DMS79 (cell line): ENCODE results near the gene HSPA12B.

Source experiments
- DNase-seq: peaks from one replicate; lab custom pipeline; 2025; lab: John Stamatoyannopoulos, UW

HSPA12B gene

DNA sequence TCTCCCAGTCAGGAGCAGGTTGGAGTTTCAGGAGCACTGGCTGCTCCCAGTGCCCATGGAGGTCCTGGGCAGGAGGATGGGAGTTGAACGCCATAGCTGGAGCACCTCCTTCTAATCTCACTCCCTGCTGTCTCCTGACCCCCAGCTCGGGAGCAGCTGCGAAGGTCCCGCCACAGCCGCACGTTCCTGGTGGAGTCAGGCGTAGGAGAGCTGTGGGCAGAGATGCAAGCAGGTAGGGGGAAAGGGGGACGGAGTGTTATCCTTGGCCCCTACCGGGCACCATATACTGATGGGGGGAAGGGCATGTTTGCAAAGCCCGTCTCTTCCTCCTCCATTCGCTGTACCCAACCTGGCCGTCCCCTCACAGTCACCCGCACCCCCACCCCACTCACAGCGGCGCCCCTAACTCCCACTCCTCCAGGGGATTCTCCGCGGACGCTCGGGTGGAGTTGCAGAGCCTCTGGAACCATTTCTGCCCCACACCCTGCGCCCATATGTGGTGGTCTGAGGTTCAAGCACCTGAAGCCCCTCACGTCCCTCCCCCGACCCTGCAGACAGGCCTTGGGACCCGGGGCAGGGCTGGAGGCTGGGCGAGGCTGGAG is 16.7 kb downstream of the HSPA12B start:
- DNase-seq, result no peak

DNA sequence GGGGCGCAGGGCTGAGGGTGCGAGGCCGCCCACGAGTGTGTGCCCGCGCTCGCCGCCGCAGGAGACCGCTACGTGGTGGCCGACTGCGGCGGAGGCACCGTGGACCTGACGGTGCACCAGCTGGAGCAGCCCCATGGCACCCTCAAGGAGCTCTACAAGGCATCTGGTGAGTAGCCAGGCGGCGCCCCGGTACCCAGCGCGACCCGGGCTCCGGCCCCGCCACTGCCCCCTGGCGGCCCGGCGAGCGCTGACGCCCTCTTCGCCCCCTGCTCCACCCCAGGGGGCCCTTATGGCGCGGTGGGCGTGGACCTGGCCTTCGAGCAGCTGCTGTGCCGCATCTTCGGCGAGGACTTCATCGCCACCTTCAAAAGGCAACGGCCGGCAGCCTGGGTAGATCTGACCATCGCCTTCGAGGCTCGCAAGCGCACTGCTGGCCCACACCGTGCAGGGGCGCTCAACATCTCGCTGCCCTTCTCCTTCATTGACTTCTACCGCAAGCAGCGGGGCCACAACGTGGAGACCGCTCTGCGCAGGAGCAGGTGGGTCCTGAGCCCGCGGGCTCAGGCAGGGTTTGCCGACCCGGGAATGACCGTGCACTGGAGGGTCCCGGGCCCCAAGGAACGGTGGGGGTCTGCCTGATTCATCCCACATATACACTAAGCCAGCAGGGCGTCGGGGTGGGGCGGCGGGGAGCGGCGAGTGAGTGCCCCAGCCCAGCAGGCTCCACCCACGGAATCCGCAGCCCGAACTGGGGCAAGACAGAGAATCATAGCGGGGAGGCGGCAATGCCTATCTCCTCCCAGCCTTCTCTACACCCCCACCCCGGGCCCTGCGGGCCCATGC is 17.4 kb downstream of the HSPA12B start:
- DNase-seq, result peak; percentile 24

DNA sequence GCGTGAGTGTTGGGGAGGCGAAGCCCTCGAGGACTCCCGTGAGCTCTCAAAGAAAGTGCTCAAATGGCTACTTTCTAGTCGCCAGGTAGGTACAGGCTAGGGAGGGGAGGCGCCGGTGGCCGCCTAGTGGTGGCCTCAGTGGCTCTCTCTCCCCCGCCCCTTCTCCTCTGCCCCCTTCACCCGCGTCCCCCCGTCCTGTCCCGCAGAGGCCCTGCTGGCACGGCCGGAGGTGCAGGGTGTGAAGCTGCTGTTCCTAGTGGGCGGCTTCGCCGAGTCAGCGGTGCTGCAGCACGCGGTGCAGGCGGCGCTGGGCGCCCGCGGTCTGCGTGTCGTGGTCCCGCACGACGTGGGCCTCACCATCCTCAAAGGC is 18.8 kb downstream of the HSPA12B start:
- no peak for DNase-seq

DNA sequence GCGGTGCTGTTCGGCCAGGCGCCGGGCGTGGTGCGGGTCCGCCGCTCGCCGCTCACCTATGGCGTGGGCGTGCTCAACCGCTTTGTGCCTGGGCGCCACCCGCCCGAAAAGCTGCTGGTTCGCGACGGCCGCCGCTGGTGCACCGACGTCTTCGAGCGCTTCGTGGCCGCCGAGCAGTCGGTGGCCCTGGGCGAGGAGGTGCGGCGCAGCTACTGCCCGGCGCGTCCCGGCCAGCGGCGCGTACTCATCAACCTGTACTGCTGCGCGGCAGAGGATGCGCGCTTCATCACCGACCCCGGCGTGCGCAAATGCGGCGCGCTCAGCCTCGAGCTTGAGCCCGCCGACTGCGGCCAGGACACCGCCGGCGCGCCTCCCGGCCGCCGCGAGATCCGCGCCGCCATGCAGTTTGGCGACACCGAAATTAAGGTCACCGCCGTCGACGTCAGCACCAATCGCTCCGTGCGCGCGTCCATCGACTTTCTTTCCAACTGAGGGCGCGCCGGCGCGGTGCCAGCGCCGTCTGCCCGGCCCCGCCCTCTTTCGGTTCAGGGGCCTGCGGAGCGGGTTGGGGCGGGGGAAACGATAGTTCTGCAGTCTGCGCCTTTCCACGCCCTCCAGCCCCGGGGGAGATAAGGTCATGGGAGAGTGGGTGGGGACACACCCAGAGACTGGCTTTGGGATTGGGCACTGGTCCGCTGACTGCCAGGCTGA is 19.3 kb downstream of the HSPA12B start:
- peak; percentile 92 for DNase-seq

DNA sequence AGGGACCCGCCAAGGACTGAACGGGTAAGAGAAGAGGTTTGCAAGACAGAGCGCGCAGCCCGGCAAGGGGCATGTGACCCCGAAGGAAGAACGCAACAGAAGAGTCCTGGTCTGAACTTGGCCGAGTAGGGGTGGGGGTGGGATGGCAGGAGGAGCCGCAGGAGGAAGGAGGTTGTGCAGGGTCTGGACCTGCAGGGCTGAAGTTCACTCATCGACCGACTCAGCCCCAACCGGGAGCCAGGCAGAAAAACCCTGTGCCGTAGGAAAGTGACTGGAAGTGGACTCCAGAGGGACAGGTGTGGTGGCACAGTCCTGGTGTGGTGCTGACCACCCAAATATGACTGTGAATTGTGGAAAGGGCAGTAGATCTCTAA is 19.9 kb downstream of the HSPA12B start:
- no peak for DNase-seq

DNA sequence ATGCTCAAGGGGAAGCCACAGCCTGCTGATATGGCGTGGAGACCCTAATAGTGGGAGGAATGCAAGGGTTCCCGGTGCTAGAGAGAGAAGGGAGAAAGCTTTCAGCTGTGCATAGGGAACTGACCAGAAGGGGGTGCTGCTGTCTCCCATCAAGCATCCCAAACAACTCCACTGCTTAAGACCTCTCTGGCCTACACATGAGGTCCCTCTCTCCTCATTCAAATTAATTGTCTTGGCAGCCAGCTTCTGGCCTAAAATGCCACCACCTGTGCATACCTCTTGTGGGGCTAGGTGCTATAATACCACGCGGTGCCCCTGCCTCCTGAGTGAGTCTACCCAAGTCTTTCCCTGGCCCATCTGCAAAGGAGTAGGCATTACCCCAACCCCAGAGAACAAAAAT is 20.6 kb downstream of the HSPA12B start:
- peak; percentile 41 for DNase-seq

DNA sequence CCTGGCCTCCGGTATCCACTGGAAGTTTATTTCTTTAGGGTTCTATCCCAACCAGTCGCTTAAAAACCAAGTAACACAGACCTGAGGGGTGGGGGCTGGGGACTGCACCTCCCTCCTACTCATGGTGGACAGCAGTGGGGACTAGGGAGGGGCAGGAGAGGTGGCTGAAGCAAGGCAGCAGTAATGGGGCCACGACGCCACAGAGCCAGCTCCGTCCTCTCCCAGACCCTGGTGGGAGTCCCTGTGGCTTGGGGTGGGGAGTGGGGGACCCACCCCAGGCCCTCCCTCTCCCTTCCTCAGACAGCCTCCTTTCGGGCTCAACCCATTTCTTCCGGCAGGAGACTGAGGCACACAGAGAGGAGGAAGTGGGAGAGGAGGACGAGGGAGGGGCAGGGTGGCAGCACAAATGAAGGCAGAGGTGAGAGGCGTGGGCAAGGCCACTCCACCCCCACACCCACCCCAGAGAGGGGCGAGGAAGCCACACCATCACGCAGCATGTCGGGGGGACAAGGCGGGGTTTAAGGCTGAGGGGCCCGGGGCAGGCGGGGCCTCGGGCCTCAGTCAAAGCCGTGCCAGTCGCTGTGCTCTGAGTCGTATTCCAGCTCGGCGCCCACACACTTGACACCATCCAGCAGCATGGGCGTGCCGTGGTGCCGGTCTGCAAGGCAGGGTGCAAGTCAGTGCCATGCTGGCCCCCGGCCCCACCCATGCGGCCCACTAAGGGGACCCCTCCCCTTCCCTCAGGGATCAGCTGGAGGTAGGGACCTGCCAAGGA is 21.2 kb downstream of the HSPA12B start:
- no peak for DNase-seq

DNA sequence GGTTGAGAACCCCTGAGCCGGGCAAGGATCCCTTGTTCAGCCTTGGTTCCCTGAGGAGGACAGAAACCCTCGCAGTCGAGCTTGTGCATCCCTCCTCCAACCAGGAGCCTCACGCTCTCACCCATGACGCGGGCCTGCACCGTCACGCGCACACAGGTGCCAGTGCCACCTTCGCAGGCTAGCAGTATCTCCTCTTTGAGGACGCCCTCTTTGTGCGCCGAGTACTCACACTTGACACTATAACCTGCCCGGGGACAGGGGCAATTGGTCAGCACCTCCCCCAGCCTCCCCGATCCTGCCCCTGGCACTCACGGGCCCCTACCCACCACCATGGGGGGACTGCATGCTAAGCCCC is 21.8 kb downstream of the HSPA12B start:
- DNase-seq, result no peak

DNA sequence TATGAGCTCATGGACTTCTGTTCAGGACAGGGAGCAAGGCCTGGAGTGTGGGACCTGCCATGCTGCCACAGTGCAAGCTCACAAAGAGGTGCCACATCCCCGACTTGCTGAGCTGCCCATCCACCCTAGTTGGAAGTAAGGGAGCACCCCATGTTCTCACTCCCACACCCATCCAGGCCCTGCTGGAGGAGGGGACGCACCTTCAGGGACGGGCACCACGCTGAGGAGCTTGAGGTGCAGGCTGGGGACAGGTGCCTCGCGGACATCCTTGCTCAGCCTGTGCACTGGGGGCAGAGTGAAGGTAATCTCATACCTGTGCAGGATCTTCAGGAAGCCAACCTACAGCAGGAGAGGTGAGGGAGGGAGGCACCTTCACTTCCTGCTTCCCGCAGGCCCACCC is 22.8 kb downstream of the HSPA12B start:
- DNase-seq, result no peak

DNA sequence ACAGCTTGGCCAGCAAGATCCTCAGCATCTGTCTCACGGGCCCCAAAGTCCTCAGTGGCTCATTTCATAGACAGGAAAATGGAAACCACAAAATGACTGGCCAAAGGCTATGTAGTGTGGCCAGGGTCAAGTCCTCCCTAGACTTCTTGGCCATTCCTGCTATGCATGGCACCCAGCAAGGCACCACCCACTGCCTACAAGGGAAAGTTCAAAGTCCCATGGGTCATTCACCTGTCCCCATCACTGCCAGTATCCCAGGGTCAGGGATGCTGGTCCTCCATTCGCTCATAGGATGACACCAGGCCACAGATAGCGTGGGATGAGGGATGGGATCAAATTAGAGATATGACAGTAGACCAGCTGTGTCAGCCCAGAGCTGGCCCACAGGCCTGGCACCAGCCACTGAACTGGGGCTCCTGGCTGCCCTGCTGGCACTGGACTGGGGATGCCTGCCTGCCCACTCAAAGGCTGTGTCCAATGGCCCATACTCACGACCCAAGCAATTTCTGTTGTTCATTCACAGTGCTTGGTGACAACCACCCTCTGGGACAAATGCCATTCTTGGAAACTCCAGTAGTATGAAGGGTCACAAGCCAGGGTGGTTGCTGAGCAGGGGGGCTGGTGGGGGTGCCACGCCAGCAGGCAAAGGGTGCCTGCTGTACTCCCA is 23.5 kb downstream of the HSPA12B start:
- DNase-seq, result no peak

DNA sequence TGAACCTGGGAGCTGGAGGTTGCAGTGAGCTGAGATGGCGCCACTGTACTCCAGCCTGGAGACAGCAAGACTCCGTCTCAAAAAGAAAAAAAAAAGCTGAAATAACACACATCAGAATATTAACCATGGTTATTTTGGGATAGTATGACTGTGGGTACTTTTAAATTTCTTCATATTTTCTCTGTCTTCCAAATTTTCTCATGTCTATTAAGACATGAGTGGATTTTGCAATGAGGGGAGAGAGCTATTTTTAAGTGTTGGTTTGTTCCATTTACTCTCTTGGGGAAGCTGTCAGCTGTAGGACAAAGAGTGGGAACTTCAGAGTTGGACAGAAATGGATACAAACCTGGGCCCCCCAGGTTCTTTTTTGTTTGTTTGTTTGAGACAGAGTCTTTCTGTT is 24.8 kb downstream of the HSPA12B start:
- DNase-seq, result no peak

DNA sequence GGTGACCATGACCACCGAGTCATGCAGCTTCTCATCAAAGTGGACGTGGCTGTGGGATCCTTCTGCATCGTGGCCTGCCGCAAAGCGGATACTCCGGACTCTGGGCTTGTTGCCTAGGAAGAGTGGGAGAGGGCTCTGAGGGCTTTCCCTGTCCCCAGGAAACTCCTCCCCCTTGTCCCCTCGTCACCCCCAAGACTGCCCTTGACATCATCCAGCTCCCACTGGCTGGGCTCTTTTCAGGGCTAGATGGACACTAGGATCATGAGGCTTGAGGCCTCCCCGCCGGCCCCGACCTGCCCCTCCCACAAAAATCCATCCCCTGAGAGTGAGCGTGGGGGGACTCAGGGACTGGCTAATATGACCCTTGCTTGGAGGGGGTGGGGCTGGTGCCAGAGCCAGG is 26.1 kb downstream of the HSPA12B start:
- no peak for DNase-seq

DNA sequence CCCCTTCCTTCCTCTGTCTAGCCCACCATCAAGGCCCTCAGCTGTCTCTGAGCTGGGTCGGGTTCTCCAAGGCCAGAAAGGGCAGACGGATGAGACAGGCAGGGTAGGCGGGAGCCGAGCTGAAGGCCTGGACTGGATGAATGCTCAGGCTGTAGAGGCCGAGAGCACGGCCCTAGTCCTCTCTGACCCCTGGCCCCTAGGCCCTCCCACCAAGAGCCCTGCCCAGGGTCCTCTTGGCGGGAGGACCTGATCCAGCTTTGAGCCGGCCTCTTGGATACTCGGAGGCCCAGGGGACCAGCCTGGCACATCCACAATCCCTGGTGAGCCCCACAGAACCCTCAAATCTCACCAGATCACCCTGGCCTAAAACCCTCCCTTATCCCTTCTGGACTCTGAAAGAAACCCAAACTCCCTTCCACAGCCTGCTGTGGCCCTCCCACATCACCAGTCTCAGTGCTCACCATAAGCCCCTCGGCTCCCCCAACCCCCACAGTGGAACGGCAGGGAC is 26.9 kb downstream of the HSPA12B start:
- DNase-seq, result no peak

DNA sequence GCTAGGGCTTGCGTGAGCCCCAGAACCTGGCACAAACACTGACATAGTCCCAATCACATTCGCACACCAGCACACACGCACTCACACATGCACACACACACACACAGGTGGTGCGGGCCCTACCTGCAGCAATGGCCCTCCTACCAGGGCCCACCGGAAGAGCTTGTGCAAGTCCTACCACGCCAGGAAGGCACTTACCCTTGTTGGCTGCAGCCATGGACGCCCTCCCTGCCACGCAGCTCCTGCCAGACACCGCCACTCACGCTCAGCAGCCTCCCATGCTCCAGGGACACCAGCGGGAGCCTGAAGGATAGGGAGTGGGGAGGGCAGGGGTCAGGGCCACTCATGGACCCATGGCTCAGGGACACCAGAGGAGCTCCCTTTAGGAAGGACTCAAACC is 27.4 kb downstream of the HSPA12B start:
- DNase-seq, result no peak

DNA sequence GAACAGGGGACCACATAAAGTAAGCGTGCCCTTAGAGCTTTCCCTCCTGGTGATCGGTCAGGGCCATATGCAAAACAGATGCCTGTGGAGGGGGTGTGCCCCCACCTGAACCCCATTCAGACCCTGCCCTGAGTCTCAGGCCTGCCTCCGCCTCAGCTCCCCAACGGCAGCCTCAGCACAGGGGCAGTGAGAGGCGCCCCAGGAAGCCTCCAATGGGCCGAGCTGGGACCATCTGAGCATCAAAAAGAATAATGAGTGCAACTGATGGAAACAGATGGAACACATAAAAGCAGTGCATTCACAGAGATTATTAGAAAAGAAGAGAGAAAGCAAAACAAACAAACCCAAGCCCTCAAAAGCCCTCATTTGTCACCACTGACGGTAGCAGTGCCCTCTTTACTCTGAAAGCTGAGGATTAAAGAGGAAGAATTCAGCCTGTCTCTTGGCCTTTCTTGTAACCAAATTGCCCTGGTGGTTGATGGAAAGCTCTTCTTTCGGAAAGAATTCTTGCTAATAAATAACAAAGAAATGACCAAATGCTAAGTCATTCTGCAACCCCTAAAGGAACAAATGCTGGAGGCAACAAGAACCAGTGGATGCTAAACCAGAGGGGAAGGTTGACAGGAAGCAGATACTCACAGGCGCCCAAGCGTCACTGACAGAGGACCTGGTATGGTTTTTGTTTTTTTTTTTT is 28.3 kb downstream of the HSPA12B start:
- DNase-seq, result no peak

DNA sequence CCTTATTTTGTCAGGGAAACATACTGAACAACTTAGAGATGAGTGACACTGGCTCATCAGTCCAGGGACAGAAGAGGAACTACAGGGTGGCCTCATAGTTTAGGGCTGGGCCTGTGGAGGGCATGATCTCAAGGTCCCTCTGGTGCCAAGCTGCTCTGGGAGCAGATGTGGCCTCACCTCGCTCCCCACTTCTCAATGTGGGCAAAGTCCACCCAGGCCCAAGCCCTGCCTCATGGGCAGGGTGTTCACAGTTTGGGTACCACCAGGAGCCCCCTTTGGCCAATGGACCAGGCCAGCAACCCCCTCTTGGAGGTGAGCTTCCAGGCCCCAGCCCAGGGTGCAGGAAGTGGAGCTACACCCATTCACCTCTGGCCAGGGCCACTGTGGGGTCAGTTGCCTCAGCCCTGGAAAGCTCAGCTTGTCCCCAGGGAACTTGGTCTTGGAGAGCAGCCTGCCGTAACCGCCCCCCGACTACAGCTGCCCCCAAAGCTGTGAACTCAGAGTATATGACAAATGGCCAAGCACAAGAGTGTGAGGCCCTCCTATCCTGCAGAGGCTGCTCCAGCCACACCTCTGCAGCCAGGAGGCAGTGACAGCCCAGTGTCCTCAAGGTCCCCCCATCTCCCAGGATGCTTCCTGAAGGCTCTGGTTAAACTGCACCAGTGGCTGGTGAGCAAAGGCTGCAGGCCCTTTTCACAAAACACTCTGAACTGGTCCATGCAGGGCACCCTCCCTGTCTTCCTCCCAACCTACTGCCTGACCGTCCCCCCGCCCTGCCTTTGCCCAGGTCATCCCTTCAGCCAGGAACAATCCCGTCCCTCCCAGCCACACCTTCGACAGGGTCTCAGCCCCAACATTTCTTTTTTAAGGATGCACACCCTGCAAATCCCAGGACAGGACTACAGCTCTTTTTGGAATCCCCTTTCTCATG is 31.5 kb downstream of the HSPA12B start:
- no peak for DNase-seq

DNA sequence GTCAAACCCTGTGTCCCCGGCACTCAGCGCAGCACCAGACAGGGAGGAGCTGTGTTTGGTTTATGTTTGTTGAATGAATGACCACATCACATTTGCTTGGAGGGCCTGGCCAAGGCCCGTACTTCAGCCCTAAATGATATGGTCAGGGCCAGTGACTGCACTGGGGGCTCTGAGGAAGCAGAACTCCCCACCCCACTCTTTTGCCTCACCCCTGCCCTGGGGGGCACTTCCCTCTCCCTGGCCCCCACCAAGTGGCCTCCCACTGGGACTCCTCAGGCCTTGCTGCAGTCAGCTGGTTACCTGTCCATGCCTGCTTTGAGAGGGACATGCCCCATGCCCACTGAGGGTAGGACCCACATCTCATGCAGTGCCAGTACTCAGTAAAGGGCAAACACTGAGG is 32.2 kb downstream of the HSPA12B start:
- no peak for DNase-seq

DNA sequence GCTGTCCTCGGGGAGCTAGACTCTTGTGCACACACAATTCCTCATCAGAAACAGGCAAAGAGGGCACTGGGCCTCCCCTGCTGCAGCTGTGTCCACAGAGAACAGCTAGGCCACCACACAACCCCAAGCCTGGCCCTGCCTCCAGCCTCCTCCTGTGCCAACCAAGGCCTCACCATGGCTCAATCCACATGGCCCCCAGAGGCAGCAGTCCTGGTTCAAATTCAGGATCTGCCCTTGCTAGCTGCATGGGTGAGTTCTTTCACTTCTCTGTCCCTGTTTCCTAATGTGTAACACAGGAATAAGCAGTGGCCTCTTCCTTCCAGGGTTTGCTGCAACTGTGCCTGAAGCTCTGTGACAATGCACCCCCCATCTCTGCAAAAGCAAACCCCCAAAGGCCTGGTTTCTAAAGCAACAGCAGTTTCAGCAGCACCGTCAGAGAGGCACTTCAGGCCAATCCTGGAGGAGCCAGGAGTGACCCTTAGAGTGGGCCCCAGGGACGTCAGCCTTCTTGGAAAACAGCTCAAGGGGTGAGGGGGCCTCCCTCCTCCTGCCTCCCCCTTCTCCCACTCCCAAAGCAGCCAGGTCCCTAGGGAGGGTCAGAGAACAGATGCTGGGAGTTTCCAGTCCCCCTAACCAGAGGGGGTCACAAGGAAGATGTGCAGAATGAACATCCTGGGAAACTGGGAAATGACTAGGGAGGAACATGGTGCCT is 32.8 kb downstream of the HSPA12B start:
- DNase-seq, result no peak

DNA sequence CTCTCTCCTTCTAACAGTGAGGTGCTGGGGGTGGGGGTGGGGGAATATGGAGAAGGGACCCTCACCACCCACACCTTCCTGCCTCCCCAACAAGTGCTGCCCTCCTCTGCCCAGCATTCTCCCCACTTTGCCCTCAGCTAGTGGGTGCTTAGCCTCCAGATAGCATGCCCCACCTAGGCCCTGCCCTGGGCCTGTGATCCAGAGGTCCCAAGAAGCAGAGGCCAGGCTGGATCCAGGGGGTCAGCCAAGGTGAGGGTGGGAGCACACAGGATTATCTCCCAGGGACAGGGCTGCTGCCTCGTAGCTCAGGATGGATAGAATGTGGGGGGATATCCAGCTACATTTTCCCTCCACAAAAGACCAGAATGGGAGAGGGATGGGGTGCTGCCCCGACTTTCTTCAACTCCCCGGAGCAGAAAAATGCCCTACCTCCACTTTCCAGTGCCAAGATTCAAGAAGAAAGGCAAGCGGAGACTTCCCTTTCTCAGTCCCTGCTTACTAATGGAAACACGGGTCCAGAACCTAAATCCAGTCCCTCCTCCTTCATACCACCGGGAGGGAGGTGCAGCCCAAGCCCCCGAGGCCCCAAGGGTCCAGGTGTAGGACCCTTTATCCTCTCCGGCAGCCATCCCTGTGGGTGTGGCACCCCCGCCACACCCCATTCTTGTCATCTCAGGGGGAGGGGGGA is 34.1 kb downstream of the HSPA12B start:
- DNase-seq, result no peak
